HFFc6 (cell line): ENCODE measurements around the gene DZANK1. TPM values are rescaled to one million over a fixed set of nuclear protein-coding genes. Genes with fewer than 3 reads are reported as not detected.

Source experiments
- DNase-seq: peaks from one replicate; pipeline ENCODE4 v3.0.0-alpha.2; 2018
- H3K27ac Mint-ChIP-seq: 2 replicates; pipeline ENCODE4 v1.8.0; 2020; ENCODE audit warnings: mild to moderate bottlenecking, mixed read lengths
- H3K27me3 Mint-ChIP-seq: 2 replicates; pipeline ENCODE4 v1.8.0; 2021; ENCODE audit warnings: mild to moderate bottlenecking, moderate library complexity, mixed read lengths; ENCODE audit not compliant: insufficient read depth
- H3K36me3 Mint-ChIP-seq: 2 replicates; pipeline ENCODE4 v1.8.0; 2021; ENCODE audit warnings: low read depth, mixed read lengths
- H3K4me1 Mint-ChIP-seq: 2 replicates; pipeline ENCODE4 v1.8.0; 2020; ENCODE audit warnings: low read depth, mixed read lengths
- H3K4me3 Mint-ChIP-seq: 2 replicates; pipeline ENCODE4 v1.8.0; 2020; ENCODE audit warnings: mild to moderate bottlenecking, moderate library complexity, mixed read lengths
- H3K9me3 Mint-ChIP-seq: 2 replicates; pipeline ENCODE4 v1.8.0; 2020; ENCODE audit warnings: mild to moderate bottlenecking, mixed read lengths
- CTCF ChIP-seq: fragments of 200-600 bp; sonication (generic); IDR thresholded peaks from 2 replicates; pipeline ENCODE4 v1.5.0; 2021; ENCODE audit warnings: antibody characterized with exemption, mild to moderate bottlenecking
- long read RNA-seq: library from polyadenylated mRNA; unstranded; transcript quantifications from one replicate; pipeline ENCODE4 v2.0.0, GENCODE V29; 2019
- total RNA-seq, 6 experiments: library from RNA; stranded (reverse); fragmentation: NEBNext Ultra II Directional; extraction: Animal tissue kit (Norgen Biotek cat#: 25700); gene quantifications; 2 replicates in 1 of 6; 3 replicates in 5 of 6; pipeline ENCODE4 v1.2.3, GENCODE V29; 2021

Gene DZANK1
- total RNA-seq: 1 to 10 TPM; 1.1 to 1.6 (median 1.5) TPM
- long read RNA-seq: 0 reads

- no peaks in the 10 kb centered on the region for H3K9me3 Mint-ChIP-seq
- peak within 1 kb of the TSS; percentile 99 for H3K27ac Mint-ChIP-seq
- H3K4me1 Mint-ChIP-seq: peaks cover 25% of the 10 kb centered on the region
- H3K36me3 Mint-ChIP-seq: no peaks in the 10 kb centered on the region; the same call in 1 of the 2 replicates
- peak; percentile 95 for DNase-seq
- peak within 1 kb of the TSS; percentile 99 for H3K4me3 Mint-ChIP-seq
- no peak; the same call in 1 of the 2 replicates for TF ChIP-seq CTCF
- H3K27me3 Mint-ChIP-seq: no peaks in the 10 kb centered on the region; the same call in 1 of the 2 replicates
Measured at GRCh38 chr20:18466894-18467730, at the start of gene DZANK1, which contains the start of gene POLR3F. Gene DZANK1, minus strand, starts transcription at chr20:18467030. Its CDS starts 1,672 bp downstream, at chr20:18465358. Gene POLR3F, plus strand, starts transcription at chr20:18467390. Its CDS starts 117 bp downstream, at chr20:18467507.

- no peak for DNase-seq
- Mint-ChIP-seq H3K27me3 (peaks cover 2% of the 10 kb centered on the region; the same call in 1 of the 2 replicates), H3K36me3 (peaks cover 22% of the 10 kb centered on the region), H3K4me1 (peaks cover 6% of the 10 kb centered on the region; the same call in 1 of the 2 replicates), H3K9me3 (no peaks in the 10 kb centered on the region), H3K4me3 (no peak overlapping the region), H3K27ac (no peak overlapping the region)
- TF ChIP-seq CTCF: no peak
Measured at GRCh38 chr20:18515973-18516372, 49.1 kb upstream of the DZANK1 start.

- H3K36me3 Mint-ChIP-seq: peaks cover 30% of the 10 kb centered on the region
Measured at GRCh38 chr20:18514127-18514526, 47.3 kb upstream of the DZANK1 start.

GRCh38 chr20:18513208-18513607, 46.4 kb upstream of the DZANK1 start:
- H3K27me3 Mint-ChIP-seq: peaks cover 2% of the 10 kb centered on the region; the same call in 1 of the 2 replicates
- H3K36me3 Mint-ChIP-seq: peaks cover 30% of the 10 kb centered on the region
- no peaks in the 10 kb centered on the region for H3K9me3 Mint-ChIP-seq
- H3K4me1 Mint-ChIP-seq: peaks cover 19% of the 10 kb centered on the region
- DNase-seq: no peak
- no peak overlapping the region for H3K27ac Mint-ChIP-seq
- TF ChIP-seq CTCF: no peak
- no peak overlapping the region for H3K4me3 Mint-ChIP-seq

More at GRCh38 chr20:18514127-18514526, 47.3 kb upstream of the DZANK1 start:
- H3K4me3 Mint-ChIP-seq: no peak overlapping the region
- no peak overlapping the region for H3K27ac Mint-ChIP-seq
- no peak for TF ChIP-seq CTCF
- no peaks in the 10 kb centered on the region for H3K9me3 Mint-ChIP-seq
- H3K4me1 Mint-ChIP-seq: peaks cover 10% of the 10 kb centered on the region
- no peak for DNase-seq
- peaks cover 2% of the 10 kb centered on the region; the same call in 1 of the 2 replicates for H3K27me3 Mint-ChIP-seq

GRCh38 chr20:18511571-18511970, 44.7 kb upstream of the DZANK1 start:
- Mint-ChIP-seq H3K4me1 (peaks cover 26% of the 10 kb centered on the region), H3K36me3 (peaks cover 34% of the 10 kb centered on the region), H3K4me3 (no peak overlapping the region), H3K27ac (no peak overlapping the region), H3K27me3 (peaks cover 2% of the 10 kb centered on the region; the same call in 1 of the 2 replicates), H3K9me3 (no peaks in the 10 kb centered on the region)
- TF ChIP-seq CTCF: no peak
- DNase-seq: no peak
